Endothelial cell of umbilical vein (primary cell): ENCODE data around the gene VRK1. TPM values are rescaled to one million over a fixed set of nuclear protein-coding genes. Genes with fewer than 3 reads are reported as not detected.

Source experiments
- BruUV-seq: library from RNA; stranded (reverse); fragments of 400-500 nt; replicated peaks from 2 replicates; lab custom pipeline; 2021; lab: Mats Ljungman, UMichigan
- CTCF ChIA-PET: fragments of 300-600, 350-600 bp; sonication (Branson Sonifier 250); formaldehyde crosslinking; loops from one replicate; lab custom pipeline; 2021; ENCODE audit warnings: antibody characterized with exemption, inconsistent platforms; lab: Charles Lee
- POLR2A ChIA-PET: fragments of 300-600, 350-600 bp; sonication (Branson Sonifier 250); formaldehyde crosslinking; loops from one replicate; lab custom pipeline; 2021; ENCODE audit warnings: antibody characterized with exemption, inconsistent platforms; lab: Charles Lee
- DNase-seq: peaks from one replicate; pipeline ENCODE4 v3.0.0-alpha.2; 2011; ENCODE audit warnings: low read depth, low spot score
- FAIRE-seq: peaks from 2 replicates; lab custom pipeline; 2011; peaks lifted over from hg19 to GRCh38; lab: Jason Lieb, UNC
- H2AFZ ChIP-seq: 2 replicates; pipeline ENCODE4 v1.6.0; 2012; ENCODE audit warnings: low read depth, low read length, control low read depth, inconsistent platforms
- H3K27ac ChIP-seq: 2 replicates; pipeline ENCODE4 v1.5.1; 2011; ENCODE audit warnings: low read depth, mild to moderate bottlenecking, control low read depth, low read length, moderate library complexity; ENCODE audit not compliant: insufficient read depth
- H3K27me3 ChIP-seq, 2 experiments: 2 replicates each; pipeline versions ENCODE4 v1.6.0 to v1.6.1; 2011; ENCODE audit warnings: low read length in 2 of 2, mixed read lengths in 1 of 2; ENCODE audit not compliant: control insufficient read depth in 2 of 2, insufficient read depth in 2 of 2
- H3K36me3 ChIP-seq, 2 experiments: 2 replicates in 1 of 2; 3 replicates in 1 of 2; pipeline ENCODE4 v1.5.1; 2011; ENCODE audit warnings: low read length in 2 of 2, mild to moderate bottlenecking in 1 of 2, moderate library complexity in 1 of 2; ENCODE audit not compliant: control insufficient read depth in 2 of 2, insufficient read depth in 2 of 2; ENCODE audit errors: extremely low read depth in 1 of 2
- H3K4me1 ChIP-seq: 3 replicates; pipeline ENCODE4 v1.5.1; 2011; ENCODE audit warnings: mild to moderate bottlenecking, low read length; ENCODE audit not compliant: control insufficient read depth, insufficient read depth; ENCODE audit errors: extremely low read depth
- H3K4me2 ChIP-seq: 2 replicates; pipeline ENCODE4 v1.6.1; 2011; ENCODE audit warnings: low read length, control low read depth, mixed read lengths; ENCODE audit not compliant: insufficient read depth
- H3K4me3 ChIP-seq, 3 experiments: fragments of 200-600 bp in 1 of 3; sonication (generic), shearing (Covaris generic) in 1 of 3; replicated peaks in 1 of 3; 2 replicates each; pipeline ENCODE4 v1.5.1; 2011 to 2016; ENCODE audit warnings: control low read depth in 3 of 3, low read length in 3 of 3, mild to moderate bottlenecking in 2 of 3, inconsistent platforms in 1 of 3, low read depth in 1 of 3, moderate library complexity in 1 of 3; ENCODE audit not compliant: insufficient read depth in 1 of 3
- H3K79me2 ChIP-seq: 2 replicates; pipeline ENCODE4 v1.6.0; 2012; ENCODE audit warnings: low read length, inconsistent platforms; ENCODE audit not compliant: control insufficient read depth, insufficient read depth
- H3K9ac ChIP-seq: replicated peaks from 2 replicates; pipeline ENCODE3; 2011; ENCODE audit warnings: low read length, control low read depth; ENCODE audit not compliant: insufficient read depth; ENCODE audit errors: extremely low read depth
- H3K9me1 ChIP-seq: replicated peaks from 3 replicates; pipeline ENCODE4 v1.6.0; 2011; ENCODE audit warnings: mild to moderate bottlenecking, low read length; ENCODE audit not compliant: control insufficient read depth, insufficient read depth; ENCODE audit errors: extremely low read depth
- H3K9me3 ChIP-seq: replicated peaks from 2 replicates; pipeline ENCODE4 v1.5.1; 2012; ENCODE audit warnings: low read length, inconsistent platforms; ENCODE audit not compliant: control insufficient read depth, insufficient read depth
- H4K20me1 ChIP-seq: replicated peaks from 2 replicates; pipeline ENCODE3; 2011; ENCODE audit warnings: mild to moderate bottlenecking, low read length; ENCODE audit not compliant: control insufficient read depth, insufficient read depth; ENCODE audit errors: extremely low read depth
- EZH2 ChIP-seq: IDR thresholded peaks from 2 replicates; pipeline ENCODE4 v1.6.1; 2012; ENCODE audit warnings: borderline replicate concordance, low read depth, mild to moderate bottlenecking, moderate library complexity, low read length, inconsistent platforms; ENCODE audit not compliant: severe bottlenecking
- FOS ChIP-seq: IDR thresholded peaks from 2 replicates; pipeline ENCODE4 v1.6.1; 2011; ENCODE audit warnings: mild to moderate bottlenecking, low read length, moderate library complexity, borderline replicate concordance; ENCODE audit not compliant: insufficient read depth
- GATA2 ChIP-seq: IDR thresholded peaks from 2 replicates; pipeline ENCODE4 v1.7.0; 2011; ENCODE audit warnings: low read depth, mild to moderate bottlenecking, moderate library complexity, mixed read lengths, low read length; ENCODE audit not compliant: insufficient read length, insufficient read depth
- JUN ChIP-seq: IDR thresholded peaks from 2 replicates; pipeline ENCODE4 v1.6.1; 2011; ENCODE audit warnings: borderline replicate concordance, low read depth; ENCODE audit not compliant: insufficient read length, insufficient read depth
- MYC ChIP-seq: IDR thresholded peaks from one replicate; pipeline ENCODE4 v1.6.1; 2011; ENCODE audit warnings: mild to moderate bottlenecking, low read depth, low read length
- POLR2A ChIP-seq: IDR thresholded peaks from 2 replicates; pipeline ENCODE4 v1.6.1; 2012; ENCODE audit warnings: low read depth, mild to moderate bottlenecking, control low read depth, low read length
- POLR2AphosphoS5 ChIP-seq: IDR thresholded peaks from 2 replicates; pipeline ENCODE4 v1.6.1; 2012; ENCODE audit warnings: low read depth, mild to moderate bottlenecking, control low read depth, low read length, moderate library complexity; ENCODE audit not compliant: insufficient read depth
- dilution Hi-C: fragments of 300-500 bp; cut with MboI; formaldehyde crosslinking; loops from one replicate; pipeline ENCODE4 v1.15.0; 2019; ENCODE audit warnings: low sequenced_read_pairs; ENCODE audit not compliant: extremely low pct_ligation_motif_present
- intact Hi-C: fragments of 100-400 bp; cut with micrococcal nuclease; formaldehyde crosslinking; loops from one replicate; pipeline ENCODE4 v1.10.0; 2022
- polyA plus RNA-seq, 4 experiments: library from polyadenylated mRNA; depleted of rRNA in 3 of 4; stranded (reverse) in 3 of 4; unstranded in 1 of 4; fragments of >200 nt; gene quantifications; 2 replicates each; pipeline versions ENCODE4 v1.2.1 to v1.2.3, GENCODE V29; 2011 to 2012; ENCODE audit warnings: missing spikeins in 1 of 4
- total RNA-seq: library from RNA; stranded (reverse); gene quantifications from 2 replicates; pipeline ENCODE4 v1.2.3, GENCODE V29; 2021
- TF ChIP-seq, protein P1 (sequence below), 2 donors: IDR thresholded peaks; 1 replicate in 1 of 2; 2 replicates in 1 of 2; pipeline ENCODE4 v1.5.1; 2011; ENCODE audit warnings: low read length in 2 of 2, mild to moderate bottlenecking in 2 of 2, moderate library complexity in 2 of 2, control low read depth in 1 of 2, inconsistent platforms in 1 of 2, low read depth in 1 of 2; ENCODE audit not compliant: insufficient read depth in 1 of 2; ENCODE audit errors: extremely low read depth in 1 of 2
- TF ChIP-seq, protein P2 (sequence below): IDR thresholded peaks from 2 replicates; pipeline ENCODE4 v1.6.1; 2011; ENCODE audit not compliant: insufficient read depth, insufficient read length

VRK1 gene
- total and polyA plus RNA-seq, 2 donors (not counting 3 experiments of a cell fraction or from before 2014, with no cell fraction given), result 7.1 to 31.7 TPM

DNA sequence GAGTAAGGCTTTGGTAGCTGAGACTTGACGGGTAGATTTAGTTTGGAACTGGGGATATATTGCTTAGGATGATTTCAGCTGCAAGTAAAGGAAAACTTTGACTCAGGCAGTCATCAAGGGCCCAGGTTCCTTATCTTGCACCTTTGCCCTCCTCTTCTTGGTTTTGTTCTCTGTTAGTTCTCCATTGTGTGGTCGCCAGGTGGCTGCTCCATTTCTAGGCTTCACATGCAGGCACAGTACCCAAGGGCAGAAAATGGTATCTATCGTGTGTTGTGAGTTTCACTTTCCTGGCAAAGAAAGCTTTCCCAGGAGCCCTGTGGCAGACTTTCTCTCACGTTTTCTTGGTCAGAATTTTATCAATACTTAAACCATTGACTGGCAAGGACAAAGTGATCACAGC lies 50.8 kb downstream of the VRK1 start:
- TF ChIP-seq, protein P1, sequence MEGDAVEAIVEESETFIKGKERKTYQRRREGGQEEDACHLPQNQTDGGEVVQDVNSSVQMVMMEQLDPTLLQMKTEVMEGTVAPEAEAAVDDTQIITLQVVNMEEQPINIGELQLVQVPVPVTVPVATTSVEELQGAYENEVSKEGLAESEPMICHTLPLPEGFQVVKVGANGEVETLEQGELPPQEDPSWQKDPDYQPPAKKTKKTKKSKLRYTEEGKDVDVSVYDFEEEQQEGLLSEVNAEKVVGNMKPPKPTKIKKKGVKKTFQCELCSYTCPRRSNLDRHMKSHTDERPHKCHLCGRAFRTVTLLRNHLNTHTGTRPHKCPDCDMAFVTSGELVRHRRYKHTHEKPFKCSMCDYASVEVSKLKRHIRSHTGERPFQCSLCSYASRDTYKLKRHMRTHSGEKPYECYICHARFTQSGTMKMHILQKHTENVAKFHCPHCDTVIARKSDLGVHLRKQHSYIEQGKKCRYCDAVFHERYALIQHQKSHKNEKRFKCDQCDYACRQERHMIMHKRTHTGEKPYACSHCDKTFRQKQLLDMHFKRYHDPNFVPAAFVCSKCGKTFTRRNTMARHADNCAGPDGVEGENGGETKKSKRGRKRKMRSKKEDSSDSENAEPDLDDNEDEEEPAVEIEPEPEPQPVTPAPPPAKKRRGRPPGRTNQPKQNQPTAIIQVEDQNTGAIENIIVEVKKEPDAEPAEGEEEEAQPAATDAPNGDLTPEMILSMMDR (IDR thresholded peaks at IDR 0.05; ENCODE audit: extremely low read depth in 1 of 2, insufficient read depth in 1 of 2, low read depth in 1 of 2, low read length in 2 of 2), result no peak
- no peak for TF ChIP-seq FOS
- no peak for TF ChIP-seq POLR2AphosphoS5
- no peak for TF ChIP-seq EZH2
- no peak for TF ChIP-seq JUN
- no peak for TF ChIP-seq GATA2
- TF ChIP-seq MYC, result no peak
- TF ChIP-seq, protein P2, sequence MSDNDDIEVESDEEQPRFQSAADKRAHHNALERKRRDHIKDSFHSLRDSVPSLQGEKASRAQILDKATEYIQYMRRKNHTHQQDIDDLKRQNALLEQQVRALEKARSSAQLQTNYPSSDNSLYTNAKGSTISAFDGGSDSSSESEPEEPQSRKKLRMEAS, result no peak
- TF ChIP-seq POLR2A, result no peak
- Histone ChIP-seq H3K4me1 (peaks cover 5% of the 10 kb centered on the region), H3K27ac (no peak overlapping the region), H3K36me3 (no peaks in the 10 kb centered on the region), H3K27me3 (no peaks in the 10 kb centered on the region), H3K4me2 (no peak overlapping the region), H3K9me1 (no peaks in the 10 kb centered on the region), H3K79me2 (peaks cover 4% of the 10 kb centered on the region), H2AFZ (no peak overlapping the region), H4K20me1 (no peaks in the 10 kb centered on the region), H3K4me3 (no peak overlapping the region), H3K9ac (no peak overlapping the region), H3K9me3 (no peaks in the 10 kb centered on the region)
- no TSS peak for BruUV-seq
- ChIA-PET CTCF (interaction anchor here (0.9 kb wide), 1 partner anchor 41 kb away, joined by 3 read pairs; no protein-coding TSS in a partner anchor), POLR2A (no interaction called here)
- dilution Hi-C loops, result no loop called here
- intact Hi-C loops, result no loop called here
- DNase-seq (no peak), FAIRE-seq (no peak)
